Amniotic stem cell (primary cell): Measurements from ENCODE around the gene CAMTA1.
"Not testable (repeated sequence)": the region's sequence is repeated elsewhere in the genome, so short reads cannot be mapped to it uniquely, and the experiment has no call there.

ENCODE experiments used
- DNase-seq: peaks from one replicate; lab custom pipeline; 2025; lab: John Stamatoyannopoulos, UW

The CAMTA1 gene

DNA sequence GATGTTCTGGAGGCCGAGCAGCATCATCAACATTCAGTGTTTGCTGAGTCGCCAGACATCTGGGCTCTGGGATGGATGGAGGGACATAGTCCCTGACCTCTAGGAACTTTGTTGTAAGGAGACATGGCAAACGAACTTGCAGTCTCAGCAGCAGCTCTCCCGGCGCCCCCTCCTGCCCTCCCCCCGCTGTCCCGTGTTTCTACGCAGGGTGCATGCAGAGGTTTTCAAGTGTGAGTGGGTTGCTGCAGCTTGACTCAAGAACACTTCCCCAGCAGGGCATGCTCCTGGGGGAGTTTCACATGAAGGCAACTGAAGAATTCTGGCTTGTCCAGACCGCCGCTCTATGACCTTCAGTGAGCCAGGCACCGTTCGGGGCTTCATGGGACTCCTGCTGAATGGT lies 121.9 kb downstream of the CAMTA1 start:
- no peak for DNase-seq

DNA sequence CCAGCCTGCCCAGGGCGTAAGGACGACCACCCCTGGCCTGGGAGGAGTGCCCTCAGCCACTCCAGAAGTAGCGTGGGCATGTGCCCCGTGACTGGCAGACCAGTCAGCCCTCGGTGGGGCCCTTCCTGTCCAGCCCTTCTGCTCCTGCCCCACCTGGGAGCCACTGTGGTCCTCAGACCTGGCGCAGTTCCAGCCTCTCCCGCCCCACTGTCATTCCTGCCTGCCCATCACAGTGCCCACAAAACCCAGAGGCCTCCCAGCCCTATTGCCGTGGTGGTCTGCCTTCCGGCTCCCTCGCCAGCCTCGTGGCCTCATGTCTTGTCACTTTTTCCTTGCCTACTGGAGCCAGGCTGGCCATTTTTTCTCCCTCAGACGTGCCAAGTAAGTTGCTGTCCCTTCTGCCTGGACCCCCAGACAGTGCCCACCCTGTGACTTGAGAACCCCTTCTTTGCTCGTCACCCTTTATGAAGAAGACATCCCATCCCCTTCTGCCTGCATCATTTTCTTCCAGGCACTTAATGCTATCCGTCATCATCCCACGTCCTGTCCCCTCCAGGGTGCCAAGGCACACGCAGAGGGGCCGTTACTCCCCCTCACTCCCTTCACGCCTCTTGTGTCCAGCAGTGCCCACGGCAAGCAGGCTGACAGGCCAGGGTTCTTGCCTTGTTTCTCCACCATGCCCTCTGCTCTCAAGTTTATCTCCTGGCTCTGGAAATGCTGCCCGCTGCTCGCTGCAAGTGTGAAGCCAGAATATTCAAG lies 122.6 kb downstream of the CAMTA1 start:
- no peak for DNase-seq

- no peak for DNase-seq
These were observed 124.1 kb downstream of the CAMTA1 start for GRCh38 chr1:6909401-6909800.

DNA sequence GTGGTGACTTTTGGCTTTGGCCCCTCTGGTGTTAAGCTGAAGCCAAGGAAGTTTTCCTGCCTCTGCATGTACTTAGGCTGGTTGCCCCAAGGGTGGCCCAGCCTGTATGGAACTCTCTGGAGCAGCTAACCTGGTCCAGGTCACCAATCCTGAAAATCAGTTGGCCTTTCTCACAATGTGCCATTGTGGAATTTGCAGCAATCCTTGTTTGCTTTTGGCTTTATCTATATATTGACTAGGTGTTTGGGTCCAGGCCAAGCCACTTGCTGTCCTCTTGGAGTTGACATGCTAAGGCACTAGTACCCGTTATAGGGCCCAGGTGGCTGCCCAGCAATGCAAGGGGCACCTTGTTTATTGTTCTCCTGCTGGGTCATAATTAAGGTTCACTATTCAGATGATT lies 124.6 kb downstream of the CAMTA1 start:
- DNase-seq, result no peak

DNA sequence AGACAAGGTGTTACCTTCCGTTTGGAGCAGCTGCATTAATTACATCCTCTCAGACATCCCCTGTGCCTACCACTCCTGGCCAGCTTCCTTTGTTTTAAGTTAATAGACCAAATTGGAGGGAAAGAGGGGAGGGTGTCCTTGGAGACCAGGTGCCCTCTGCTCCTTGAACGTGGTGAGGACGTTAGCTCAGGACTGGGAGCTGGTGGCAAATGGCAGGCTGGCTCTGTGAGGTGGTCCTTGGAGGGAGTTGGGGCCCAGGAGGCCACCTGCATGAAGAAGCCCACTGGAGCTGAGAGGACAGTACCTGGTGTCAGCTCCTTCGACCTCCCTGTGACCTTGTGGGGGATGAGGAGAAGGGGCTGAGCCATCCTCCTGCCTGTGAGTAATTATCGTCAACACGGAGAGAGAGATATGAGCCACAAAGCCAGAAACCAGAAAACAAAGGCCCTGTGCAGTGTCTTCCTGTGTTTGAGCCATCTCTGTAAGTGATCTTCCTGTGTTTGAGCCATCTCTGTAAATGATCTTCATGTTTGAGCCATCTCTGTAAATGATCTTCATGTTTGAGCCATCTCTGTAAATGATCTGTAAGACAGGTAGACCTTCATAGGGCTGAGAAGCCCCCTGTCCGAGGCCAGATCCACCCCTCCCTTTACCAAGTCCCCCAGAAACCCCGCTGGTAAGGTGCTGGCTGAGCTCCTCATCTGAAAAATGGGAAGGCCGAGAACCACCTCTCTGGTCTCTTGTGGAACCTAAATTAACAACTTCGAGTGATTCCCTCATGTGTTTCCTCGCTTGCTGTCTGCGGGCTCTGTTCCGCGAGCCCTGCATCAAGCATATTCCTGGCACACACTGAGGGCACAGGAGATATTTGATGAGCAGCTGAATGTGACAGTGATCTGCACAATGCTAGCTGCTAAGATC lies 126.0 kb downstream of the CAMTA1 start:
- DNase-seq, result no peak

DNA sequence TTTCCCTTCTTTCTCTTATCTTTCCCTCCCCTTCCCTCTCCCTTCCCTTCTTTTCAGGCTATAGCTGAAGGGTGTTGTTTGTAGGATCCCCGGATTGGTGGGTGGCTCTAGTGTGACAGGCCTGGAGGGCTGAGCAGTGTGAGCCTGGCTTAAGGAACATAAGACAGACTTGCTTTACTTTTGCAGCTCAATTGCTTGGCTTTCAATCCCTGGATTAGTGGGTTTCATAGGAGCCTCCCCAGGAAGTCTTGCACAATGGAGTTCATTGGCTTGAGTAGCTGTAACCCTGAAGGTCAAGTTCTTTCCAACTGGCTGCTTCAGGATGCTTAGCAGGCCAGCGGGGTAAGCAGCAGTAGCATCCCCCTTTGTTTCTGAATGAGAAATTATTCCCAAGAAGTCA lies 126.7 kb downstream of the CAMTA1 start:
- no peak for DNase-seq

GRCh38 chr1:6912518-6912917 lies 127.3 kb downstream of the CAMTA1 start:
- DNase-seq, result no peak

GRCh38 chr1:6913086-6913485 lies 127.8 kb downstream of the CAMTA1 start:
- DNase-seq, result no peak

DNA sequence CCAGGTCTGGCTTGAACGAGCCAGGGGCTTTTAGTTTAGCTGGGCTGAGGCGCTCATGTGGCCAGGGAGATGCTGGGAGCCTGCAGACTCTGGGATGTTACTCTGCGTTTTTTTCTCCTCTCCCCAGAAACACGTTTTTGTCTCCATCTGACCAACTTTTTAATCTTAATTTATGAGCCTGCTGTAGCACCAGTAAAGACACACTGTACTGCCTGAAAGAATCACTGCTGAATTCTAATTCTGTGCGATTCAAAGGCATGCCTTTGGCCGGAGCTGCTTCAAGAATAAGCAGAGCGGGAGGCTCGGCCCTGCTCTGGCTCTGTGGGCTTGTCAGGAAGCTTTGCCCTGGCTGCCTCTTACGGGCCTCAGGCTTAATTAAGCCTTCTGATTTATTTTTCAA lies 129.5 kb downstream of the CAMTA1 start:
- DNase-seq, result no peak

DNA sequence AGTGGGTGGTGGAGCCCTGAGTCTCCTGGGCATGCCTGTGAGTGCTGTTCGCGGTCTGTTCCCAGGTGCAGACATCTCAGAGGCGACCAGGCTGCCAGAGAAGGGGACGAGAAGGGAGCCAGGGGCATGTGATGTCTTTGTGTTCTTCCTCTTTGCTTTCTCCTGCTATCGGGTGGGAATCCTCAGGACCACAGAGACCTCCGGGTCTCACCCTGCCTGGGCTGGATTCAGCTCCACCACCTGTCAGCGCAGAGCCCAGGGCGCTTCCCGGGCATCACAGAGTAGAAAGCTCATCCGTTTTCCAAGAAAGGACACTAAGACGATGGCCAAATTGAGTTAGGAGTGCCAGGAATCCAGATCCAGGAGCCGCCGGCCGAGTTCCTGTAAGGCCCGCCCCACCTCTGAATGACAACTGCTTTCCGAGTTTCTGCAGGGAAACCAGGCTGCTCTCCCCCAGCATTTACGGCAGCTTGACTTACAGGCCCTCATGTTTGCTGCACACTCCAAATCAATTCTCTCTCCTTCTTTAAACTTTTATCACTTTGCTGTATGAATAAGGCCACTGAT lies 130.8 kb downstream of the CAMTA1 start:
- DNase-seq, result no peak

DNA sequence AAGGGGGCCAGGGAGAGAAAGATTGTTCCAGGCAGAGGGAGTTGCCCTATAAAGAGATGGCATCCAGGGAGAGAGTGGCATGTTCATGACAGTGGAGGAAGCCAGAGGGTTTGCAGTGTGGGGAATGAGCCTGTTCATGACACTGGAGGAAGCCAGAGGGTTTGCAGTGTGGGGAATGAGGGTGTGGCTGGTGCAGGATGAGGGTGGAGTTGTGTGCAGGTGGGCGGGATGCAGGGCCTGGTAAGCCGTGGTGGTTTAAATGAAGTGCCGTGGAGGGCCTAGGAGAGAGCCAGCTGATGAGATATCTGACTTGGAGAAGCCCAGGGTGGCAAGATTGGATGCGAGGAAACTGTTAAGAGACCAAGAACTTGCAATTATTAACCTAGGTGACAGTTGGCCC lies 131.8 kb downstream of the CAMTA1 start:
- DNase-seq, result no peak

- DNase-seq, result no peak
These were observed 133.1 kb downstream of the CAMTA1 start for GRCh38 chr1:6918186-6918924.

DNA sequence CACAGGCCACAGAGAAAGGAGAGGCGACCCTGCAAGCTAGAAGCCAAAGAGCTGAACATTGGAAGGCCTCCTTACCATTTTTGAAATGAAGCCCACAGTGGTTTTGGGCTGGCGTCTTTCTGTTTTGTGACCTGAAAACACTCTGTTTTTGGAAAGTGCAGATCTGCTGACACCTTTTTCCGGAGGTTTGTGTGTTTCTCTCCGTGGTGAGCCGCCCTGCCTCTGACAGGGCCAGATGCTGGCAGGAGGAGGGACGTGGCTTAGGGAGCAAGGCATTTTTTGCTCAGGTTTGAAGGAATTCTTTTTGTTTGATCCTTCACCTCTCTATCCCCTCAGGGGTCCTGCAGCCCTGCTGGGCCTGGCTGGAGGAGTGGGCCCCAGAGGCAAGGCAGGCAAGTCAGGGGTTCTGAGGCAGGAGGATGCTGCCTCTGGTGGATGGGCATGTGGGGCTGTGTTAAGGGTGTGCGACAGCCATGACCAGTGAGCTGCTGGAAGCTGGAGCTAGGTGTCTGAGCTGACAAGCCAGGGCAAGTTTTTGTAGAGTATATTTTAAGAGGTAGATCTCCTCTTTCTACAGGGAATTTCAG lies 133.8 kb downstream of the CAMTA1 start:
- DNase-seq, result no peak

DNA sequence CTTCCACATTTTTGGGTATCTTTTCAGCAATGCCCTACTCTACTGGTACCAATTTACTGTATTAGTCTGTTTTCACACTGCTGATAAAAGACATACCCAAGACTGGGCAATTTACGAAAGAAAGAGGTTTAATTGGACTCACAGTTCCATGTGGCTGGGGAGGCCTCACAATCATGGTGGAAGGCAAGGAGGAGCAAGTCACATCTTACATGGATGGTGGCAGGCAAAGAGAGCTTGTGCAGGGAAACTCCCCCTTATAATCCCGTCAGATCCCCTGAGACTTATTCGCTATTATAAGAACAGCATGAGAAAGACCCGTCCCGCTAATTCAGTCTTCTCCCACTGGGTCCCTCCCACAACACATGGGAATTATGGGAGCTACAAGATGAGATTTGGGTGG lies 136.3 kb downstream of the CAMTA1 start:
- DNase-seq, result not testable (repeated sequence)

- no peak for DNase-seq
These were observed 137.1 kb downstream of the CAMTA1 start for GRCh38 chr1:6922096-6922931.

DNA sequence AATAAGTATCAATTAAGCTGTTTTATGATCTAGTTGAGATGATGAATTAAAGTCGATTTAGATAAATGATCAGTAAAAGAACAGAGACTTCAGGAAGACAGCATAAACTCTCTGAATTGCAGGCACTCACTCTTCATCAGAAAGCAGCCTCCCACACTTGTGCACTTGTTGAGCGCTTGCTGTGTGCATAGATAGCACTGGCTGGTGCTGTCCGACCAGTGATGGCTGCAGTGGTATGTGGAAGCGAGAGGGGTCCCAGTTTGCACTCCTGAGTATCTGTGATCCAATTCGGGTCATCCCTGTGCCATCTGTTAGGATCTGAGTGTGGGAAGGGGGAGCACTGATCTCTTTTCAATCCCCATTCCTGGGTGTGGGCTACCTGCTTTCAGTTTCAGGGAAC lies 137.8 kb downstream of the CAMTA1 start:
- no peak for DNase-seq

DNA sequence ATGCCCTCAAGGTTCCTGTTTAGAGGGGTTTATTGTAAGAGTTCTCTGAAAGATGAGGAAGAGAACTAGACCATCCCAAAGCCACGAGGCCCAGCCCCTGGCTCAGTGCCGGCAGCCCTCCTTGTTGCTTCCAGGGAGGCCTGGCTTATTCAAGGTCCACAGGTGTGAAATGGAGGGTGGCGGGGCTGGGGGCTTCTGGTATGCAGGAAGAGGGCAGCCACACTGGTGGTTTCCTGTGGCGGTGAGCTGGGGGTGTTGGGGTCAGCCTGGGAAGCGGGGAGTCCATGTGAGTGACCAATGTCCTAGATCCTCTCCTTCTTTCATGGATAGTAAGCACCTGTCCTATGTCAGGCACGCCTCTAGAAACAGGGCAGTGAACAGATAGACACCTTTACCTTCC lies 138.2 kb downstream of the CAMTA1 start:
- no peak for DNase-seq

- no peak for DNase-seq
These were observed 139.0 kb downstream of the CAMTA1 start for GRCh38 chr1:6923955-6924881.

DNA sequence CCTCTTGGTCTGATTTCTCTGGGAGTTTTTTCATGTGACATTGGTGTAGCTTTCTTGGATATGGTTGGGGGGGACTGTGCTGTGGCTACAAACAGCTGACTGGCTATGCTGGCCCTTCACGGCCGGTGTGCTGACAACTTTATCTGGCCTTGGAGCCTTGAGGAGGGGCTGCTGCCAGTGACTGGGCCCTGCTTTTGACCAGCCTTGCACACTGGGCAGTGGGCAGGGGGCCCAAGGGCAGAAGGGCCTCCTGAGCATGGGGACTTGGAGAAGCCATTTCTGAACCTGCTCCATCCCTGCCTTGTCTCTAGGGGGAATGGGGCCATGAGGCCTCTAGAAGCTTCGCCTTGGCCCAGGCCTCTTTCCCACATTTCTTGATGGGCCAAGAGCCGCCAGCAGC lies 139.6 kb downstream of the CAMTA1 start:
- DNase-seq, result no peak

DNA sequence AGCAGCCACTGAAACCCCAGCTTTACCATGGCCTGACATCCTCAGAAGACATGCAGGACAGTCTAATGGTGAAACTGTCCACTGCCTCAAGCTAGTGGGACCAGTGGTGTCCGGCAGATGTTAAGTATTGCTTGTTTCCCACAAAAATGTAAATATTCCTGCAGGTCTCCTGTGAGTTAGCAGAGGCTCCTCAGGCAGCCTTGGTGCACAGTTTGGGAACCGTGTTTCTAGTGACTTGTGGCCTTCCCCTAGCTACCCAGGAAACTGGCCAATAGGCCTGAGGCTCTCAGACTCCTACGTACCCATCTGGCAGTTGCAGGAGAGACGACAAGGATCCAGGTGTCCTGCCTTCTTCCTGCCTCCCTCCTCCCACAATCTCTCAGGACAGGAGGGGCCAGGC lies 142.4 kb downstream of the CAMTA1 start:
- DNase-seq, result no peak
